C4-2B (cell line): ENCODE measurements around the gene TBC1D2.

Experiments
- ZFX ChIP-seq: fragments of 450-650 bp; IDR thresholded peaks from 2 replicates; pipeline ENCODE4 v1.6.1; 2017
- TF ChIP-seq, protein P1 (sequence below): fragments of 450-650 bp; conservative IDR thresholded peaks from 2 replicates; pipeline ENCODE4 v1.5.1; 2017; ENCODE audit warnings: mild to moderate bottlenecking

GRCh38 chr9:98225015-98225442 is 30.4 kb downstream of the TBC1D2 start:
- TF ChIP-seq, protein P1, sequence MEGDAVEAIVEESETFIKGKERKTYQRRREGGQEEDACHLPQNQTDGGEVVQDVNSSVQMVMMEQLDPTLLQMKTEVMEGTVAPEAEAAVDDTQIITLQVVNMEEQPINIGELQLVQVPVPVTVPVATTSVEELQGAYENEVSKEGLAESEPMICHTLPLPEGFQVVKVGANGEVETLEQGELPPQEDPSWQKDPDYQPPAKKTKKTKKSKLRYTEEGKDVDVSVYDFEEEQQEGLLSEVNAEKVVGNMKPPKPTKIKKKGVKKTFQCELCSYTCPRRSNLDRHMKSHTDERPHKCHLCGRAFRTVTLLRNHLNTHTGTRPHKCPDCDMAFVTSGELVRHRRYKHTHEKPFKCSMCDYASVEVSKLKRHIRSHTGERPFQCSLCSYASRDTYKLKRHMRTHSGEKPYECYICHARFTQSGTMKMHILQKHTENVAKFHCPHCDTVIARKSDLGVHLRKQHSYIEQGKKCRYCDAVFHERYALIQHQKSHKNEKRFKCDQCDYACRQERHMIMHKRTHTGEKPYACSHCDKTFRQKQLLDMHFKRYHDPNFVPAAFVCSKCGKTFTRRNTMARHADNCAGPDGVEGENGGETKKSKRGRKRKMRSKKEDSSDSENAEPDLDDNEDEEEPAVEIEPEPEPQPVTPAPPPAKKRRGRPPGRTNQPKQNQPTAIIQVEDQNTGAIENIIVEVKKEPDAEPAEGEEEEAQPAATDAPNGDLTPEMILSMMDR, result no peak
- no peak for TF ChIP-seq ZFX
